Activated CD4-positive, alpha-beta memory T cell treated with anti-CD3 and anti-CD28 coated beads, Interleukin-2, amount 10 ng/mL, durations not matched to agents 7 days and 5 days (primary cell): ENCODE results near the gene MAD1L1. TPM values are rescaled to one million over a fixed set of nuclear protein-coding genes. Genes with fewer than 3 reads are reported as not detected.
"Not testable (repeated sequence)": the region's sequence is repeated elsewhere in the genome, so short reads cannot be mapped to it uniquely, and the experiment has no call there.

Experiments used
- CTCF ChIA-PET: fragments of 350-600 bp; sonication (Branson Sonifier 250); formaldehyde crosslinking; loops from one replicate; lab custom pipeline; 2021; ENCODE audit warnings: antibody characterized with exemption, inconsistent platforms; lab: Charles Lee
- POLR2A ChIA-PET: fragments of 350-600 bp; sonication (Branson Sonifier 250); formaldehyde crosslinking; loops from one replicate; lab custom pipeline; 2021; ENCODE audit warnings: antibody characterized with exemption; lab: Charles Lee
- DNase-seq: peaks from one replicate; pipeline ENCODE4 v3.0.0-alpha.2; 2020
- H3K27ac Mint-ChIP-seq: one replicate; pipeline ENCODE4 v1.8.0; 2021; ENCODE audit warnings: mild to moderate bottlenecking, mixed read lengths
- H3K27me3 Mint-ChIP-seq: one replicate; pipeline ENCODE4 v1.8.0; 2021; ENCODE audit warnings: mixed read lengths
- H3K36me3 Mint-ChIP-seq: one replicate; pipeline ENCODE4 v1.8.0; 2021; ENCODE audit warnings: low read depth, mixed read lengths
- H3K4me1 Mint-ChIP-seq: one replicate; pipeline ENCODE4 v1.8.0; 2021; ENCODE audit warnings: mixed read lengths
- H3K4me3 Mint-ChIP-seq: one replicate; pipeline ENCODE4 v1.8.0; 2021; ENCODE audit warnings: mild to moderate bottlenecking, mixed read lengths
- H3K9me3 Mint-ChIP-seq: one replicate; pipeline ENCODE4 v1.8.0; 2021; ENCODE audit warnings: mixed read lengths
- total RNA-seq, 2 experiments: library from RNA; stranded (reverse); gene quantifications; one replicate each; pipeline ENCODE4 v1.2.3, GENCODE V29; 2021

MAD1L1 gene
- total RNA-seq, 2 experiments from 2014 or later: 120 to 136 TPM

DNA sequence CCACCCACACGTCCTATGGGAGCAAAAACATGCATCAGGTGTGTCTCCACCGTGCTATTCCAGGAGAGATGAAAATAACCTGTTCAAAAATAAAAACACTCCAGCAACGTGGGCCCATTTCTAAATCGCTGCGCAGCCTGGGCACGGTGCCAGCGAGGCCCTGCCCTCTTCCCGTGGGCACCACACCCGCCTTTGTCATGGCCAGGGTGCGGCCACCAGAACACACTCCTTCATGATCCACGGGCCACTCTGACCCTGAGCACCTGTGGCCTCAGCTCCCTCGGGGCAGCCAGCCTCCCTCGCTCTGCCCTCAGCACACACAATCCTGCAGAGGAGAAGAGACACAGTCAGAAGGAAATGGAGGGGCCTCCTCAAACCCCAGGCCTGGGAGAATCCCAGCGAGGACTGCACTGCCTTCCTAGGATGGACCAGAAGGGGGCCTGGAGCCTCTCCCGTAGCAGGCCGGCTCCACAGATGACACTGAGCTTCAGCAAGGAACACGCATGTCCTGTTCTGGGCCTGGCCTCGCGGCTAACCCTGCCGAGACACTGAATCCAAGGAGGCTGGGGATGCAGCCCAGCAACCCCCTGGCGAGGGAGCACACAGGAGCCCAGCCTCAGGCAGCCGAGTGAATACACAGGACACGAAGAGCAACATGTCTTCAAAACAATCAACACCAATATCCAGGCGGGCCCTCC lies 169.0 kb downstream of the MAD1L1 start:
- no peak for DNase-seq
- H3K4me1 Mint-ChIP-seq: peaks cover 12% of the 10 kb centered on the region
- ChIA-PET POLR2A (no interaction called here), CTCF (no interaction called here)
- H3K36me3 Mint-ChIP-seq: peaks cover 13% of the 10 kb centered on the region
- H3K4me3 Mint-ChIP-seq: no peak overlapping the region
- no peak overlapping the region for H3K27ac Mint-ChIP-seq
- peaks cover 14% of the 10 kb centered on the region for H3K9me3 Mint-ChIP-seq
- no peaks in the 10 kb centered on the region for H3K27me3 Mint-ChIP-seq

DNA sequence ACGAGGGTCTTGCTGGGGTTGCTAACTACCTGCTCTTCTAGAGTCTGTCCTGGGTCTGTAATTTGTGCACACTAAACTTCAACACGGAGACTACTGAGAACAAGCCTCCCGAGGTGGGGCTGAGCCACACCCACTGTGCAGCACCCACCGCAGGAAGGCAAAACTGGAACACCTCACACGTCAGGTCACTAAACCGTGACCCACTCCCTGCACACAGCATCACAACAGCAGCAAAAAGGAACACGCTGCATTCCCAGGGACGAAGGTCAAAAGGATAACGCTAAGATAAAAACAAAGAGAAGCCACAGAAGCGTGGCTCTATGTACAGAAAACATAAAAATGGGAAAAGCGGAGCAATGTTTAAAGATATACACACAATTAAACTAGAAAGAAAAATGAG lies 170.1 kb downstream of the MAD1L1 start:
- POLR2A ChIA-PET: interaction anchor here (0.9 kb wide), 1 partner anchor 1429 kb away, joined by 3 read pairs; no protein-coding TSS in a partner anchor
- no peak overlapping the region for H3K4me3 Mint-ChIP-seq
- H3K9me3 Mint-ChIP-seq: peaks cover 14% of the 10 kb centered on the region
- CTCF ChIA-PET: no interaction called here
- H3K27me3 Mint-ChIP-seq: no peaks in the 10 kb centered on the region
- H3K27ac Mint-ChIP-seq: no peak overlapping the region
- peaks cover 12% of the 10 kb centered on the region for H3K4me1 Mint-ChIP-seq
- DNase-seq: no peak
- peaks cover 13% of the 10 kb centered on the region for H3K36me3 Mint-ChIP-seq

GRCh38 chr7:2060701-2061100 lies 172.0 kb downstream of the MAD1L1 start:
- peaks cover 13% of the 10 kb centered on the region for H3K36me3 Mint-ChIP-seq

DNA sequence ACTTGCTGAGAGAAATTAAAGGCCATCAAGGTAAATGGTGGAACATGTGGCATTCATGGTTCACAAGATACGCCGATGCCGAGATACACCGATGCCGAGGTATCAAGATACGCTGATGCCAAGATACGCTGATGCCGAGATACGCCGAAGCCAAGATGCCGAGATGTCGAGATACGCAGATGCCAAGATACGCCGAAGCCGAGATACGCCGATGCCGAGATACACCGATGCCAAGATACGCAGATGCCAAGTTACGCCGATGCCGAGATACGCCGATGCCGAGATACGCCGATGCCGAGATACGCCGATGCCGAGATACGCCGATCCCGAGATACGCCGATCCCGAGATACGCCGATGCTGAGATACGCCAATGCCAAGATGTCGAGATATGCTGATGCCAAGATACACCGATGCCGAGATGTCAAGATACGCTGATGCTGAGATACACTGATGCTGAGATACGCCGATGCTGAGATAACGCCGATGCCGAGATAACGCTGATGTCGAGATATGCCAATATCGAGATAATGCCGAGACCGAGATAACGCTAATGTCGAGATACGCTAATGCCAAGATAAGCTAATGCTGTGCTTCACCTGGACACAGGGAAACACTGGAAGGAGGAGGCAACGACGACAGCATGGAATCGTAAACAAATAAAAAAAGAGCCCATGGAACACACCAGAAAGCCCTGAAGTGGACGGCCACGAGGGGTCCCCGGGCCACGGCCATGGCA lies 172.6 kb downstream of the MAD1L1 start:
- ChIA-PET POLR2A (no interaction called here), CTCF (no interaction called here)
- Mint-ChIP-seq H3K9me3 (peaks cover 14% of the 10 kb centered on the region), H3K27me3 (no peaks in the 10 kb centered on the region), H3K36me3 (peaks cover 13% of the 10 kb centered on the region), H3K27ac (no peak overlapping the region), H3K4me1 (peaks cover 4% of the 10 kb centered on the region), H3K4me3 (no peak overlapping the region)
- no peak for DNase-seq

More at GRCh38 chr7:2060701-2061100, 172.0 kb downstream of the MAD1L1 start:
- DNase-seq: no peak
- ChIA-PET CTCF (no interaction called here), POLR2A (no interaction called here)
- Mint-ChIP-seq H3K4me1 (peaks cover 4% of the 10 kb centered on the region), H3K27ac (no peak overlapping the region), H3K9me3 (peaks cover 14% of the 10 kb centered on the region), H3K4me3 (no peak overlapping the region), H3K27me3 (no peaks in the 10 kb centered on the region)

- peaks cover 14% of the 10 kb centered on the region for H3K9me3 Mint-ChIP-seq
- DNase-seq, H3K4me3 Mint-ChIP-seq, CTCF ChIA-PET, H3K4me1 Mint-ChIP-seq, H3K27ac Mint-ChIP-seq, POLR2A ChIA-PET, H3K27me3 Mint-ChIP-seq: not testable (repeated sequence)
- peaks cover 13% of the 10 kb centered on the region for H3K36me3 Mint-ChIP-seq
Observed at GRCh38 chr7:2058246-2058645, 174.5 kb downstream of the MAD1L1 start.

DNA sequence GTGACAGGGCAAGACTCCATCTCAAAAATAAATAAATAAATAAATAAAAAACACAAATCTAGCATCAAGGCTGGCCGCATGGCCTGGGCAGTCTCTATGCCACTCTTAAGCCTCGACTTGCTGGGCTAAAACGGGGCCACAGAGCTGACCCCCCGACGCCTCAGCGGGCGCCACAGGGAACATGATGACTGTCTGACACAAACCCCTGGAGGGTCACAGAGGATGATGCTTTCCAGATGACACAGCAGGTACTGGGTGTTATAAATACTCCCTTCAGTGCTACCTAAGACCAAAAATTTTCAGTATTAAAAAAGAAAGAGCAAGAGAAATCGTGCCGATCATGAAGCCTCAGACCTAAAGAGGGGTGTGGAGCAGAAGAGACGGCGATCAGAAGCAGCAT lies 176.8 kb downstream of the MAD1L1 start:
- Mint-ChIP-seq H3K36me3 (peaks cover 13% of the 10 kb centered on the region), H3K27ac (no peak overlapping the region), H3K27me3 (no peaks in the 10 kb centered on the region), H3K9me3 (peaks cover 14% of the 10 kb centered on the region), H3K4me1 (no peaks in the 10 kb centered on the region), H3K4me3 (no peak overlapping the region)
- no peak for DNase-seq
- CTCF ChIA-PET: no interaction called here
- POLR2A ChIA-PET: interaction anchor here (0.6 kb wide), 1 partner anchor 176 kb away, joined by 3 read pairs; no protein-coding TSS in a partner anchor

DNA sequence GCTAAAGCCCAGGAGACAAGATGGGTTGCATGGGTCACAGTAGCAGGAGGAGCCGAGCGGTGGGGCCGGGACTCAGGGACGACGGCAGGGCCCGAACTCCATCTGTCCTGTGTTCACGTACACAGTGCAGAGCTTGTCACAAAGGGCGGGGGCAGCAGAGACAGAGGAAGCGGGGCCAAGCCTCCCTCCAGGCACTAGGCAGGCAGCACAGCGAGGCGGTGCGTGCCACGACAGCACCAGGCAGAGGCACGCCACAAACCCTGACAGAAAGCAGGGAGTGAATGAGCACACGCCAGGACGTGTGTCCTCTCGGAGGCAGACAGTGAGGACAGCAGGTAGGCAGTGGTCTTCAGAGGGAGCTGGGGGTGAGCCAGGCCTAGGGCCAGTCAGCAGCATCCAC lies 177.8 kb downstream of the MAD1L1 start:
- Mint-ChIP-seq H3K27me3 (no peaks in the 10 kb centered on the region), H3K4me3 (no peak overlapping the region), H3K36me3 (peaks cover 5% of the 10 kb centered on the region), H3K9me3 (peaks cover 5% of the 10 kb centered on the region), H3K4me1 (no peaks in the 10 kb centered on the region), H3K27ac (no peak overlapping the region)
- POLR2A ChIA-PET: no interaction called here
- CTCF ChIA-PET: no interaction called here
- no peak for DNase-seq

DNA sequence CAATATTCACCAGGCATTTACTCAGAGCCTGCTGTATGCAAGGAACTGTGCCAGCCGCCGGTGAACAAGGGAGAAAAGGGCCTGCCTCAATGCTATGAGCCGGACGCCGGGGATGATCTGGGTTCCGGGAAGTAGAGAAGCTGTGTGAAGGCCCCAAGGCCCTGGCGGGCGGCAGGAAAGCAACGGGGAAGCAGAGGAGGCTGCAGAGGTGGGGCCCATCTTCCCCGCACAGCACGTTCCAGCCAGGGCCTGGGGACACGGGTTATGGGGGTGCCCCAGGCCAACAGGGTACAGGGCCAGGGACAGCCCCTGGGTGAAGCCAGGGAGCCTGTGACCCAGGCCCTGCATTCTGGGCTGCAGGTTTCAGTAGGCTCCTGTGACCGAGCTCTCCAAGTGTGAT lies 179.3 kb downstream of the MAD1L1 start:
- no peaks in the 10 kb centered on the region for H3K4me1 Mint-ChIP-seq
- H3K36me3 Mint-ChIP-seq: no peaks in the 10 kb centered on the region
- H3K27me3 Mint-ChIP-seq: no peaks in the 10 kb centered on the region
- no peak overlapping the region for H3K4me3 Mint-ChIP-seq
- ChIA-PET CTCF (no interaction called here), POLR2A (no interaction called here)
- H3K9me3 Mint-ChIP-seq: no peaks in the 10 kb centered on the region
- no peak for DNase-seq
- no peak overlapping the region for H3K27ac Mint-ChIP-seq

DNA sequence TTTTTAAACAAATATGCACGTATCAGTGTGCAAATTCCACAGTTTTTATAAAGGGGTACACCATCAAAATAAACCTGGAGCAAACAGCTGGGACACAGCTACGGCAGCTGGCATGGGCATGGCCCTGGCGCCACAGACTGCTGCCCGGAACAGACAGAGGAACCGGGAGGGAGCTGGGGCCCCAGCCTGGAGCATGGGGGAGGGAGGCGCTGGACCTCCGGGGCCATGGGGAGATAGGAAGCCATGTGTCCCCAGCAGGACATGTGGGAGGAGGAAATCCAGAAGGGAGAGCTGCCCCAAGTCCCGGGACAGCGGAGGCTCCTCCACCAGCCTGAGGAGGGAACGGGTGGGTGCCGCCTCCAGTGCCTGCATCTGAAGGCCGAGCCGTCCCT lies 180.1 kb downstream of the MAD1L1 start:
- Mint-ChIP-seq H3K4me1 (no peaks in the 10 kb centered on the region), H3K27me3 (no peaks in the 10 kb centered on the region), H3K9me3 (no peaks in the 10 kb centered on the region), H3K4me3 (no peak overlapping the region), H3K27ac (no peak overlapping the region), H3K36me3 (no peaks in the 10 kb centered on the region)
- ChIA-PET CTCF (no interaction called here), POLR2A (no interaction called here)
- DNase-seq: no peak

DNA sequence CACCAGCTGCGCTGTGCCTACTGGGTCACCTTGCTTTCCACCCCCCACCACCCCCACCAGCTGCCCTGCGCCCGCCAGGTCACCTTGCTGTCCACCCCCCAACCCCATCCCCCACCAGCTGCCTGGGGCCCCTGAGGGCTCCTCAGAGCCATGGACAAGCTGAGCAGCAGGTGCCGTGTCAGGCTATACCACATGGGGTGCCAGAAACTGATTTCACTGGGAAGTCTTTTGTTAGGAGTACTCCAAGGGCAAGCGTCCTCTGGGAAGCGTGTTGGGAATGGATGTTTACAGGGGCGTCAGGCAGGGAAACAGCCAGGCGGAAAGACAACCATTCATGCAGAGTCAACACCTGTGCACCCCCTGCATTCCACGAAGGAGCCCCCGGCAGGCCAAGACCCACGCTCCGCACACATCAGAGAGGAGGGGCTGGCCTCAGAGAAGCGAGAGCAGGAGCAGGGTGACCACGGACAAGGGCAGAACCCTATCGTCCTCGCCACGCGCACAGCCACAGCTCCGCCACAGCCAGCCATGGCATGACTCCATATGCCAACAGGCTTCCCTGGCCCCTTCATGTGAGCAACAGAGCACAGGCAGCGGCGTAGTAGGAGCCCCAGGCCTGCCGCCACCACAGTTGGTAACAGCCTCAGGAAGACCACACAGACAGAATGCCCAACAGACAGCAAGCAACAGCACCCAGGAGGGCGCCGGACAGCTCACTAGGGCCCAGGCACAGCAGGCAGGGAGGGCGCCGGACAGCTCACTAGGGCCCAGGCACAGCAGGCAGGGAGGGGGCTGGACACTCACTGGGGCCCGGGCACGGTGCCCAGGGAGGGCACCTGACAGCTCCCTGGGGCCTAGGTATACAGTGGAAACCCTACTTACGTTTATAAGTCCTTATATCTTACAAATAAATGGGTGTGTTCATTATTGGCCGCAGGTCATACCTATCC lies 180.8 kb downstream of the MAD1L1 start:
- CTCF ChIA-PET: no interaction called here

DNA sequence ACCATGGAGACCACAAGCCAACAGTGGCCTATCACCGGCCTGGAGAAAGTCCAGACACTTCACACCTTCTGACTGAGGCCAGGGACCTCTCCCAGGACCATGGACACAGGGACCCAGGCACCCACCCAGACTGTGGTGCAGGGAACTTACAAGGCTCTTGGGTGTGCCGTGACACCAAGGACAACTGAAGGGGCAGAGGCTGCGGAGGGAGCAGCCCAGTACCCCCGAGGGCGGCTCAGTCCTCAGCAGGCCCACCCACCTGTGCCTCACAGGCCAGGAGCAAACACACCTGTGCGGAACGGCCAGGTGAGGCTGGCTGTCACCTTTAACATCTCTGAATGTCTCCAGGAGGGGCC lies 182.3 kb downstream of the MAD1L1 start:
- POLR2A ChIA-PET: interaction anchor here (1.1 kb wide), 1 partner anchor 9 kb away, joined by 3 read pairs; no protein-coding TSS in a partner anchor
- no peak for DNase-seq

More for the DNA sequence above, 180.8 kb downstream of the MAD1L1 start:
- Mint-ChIP-seq H3K27ac (no peak overlapping the region), H3K4me1 (no peaks in the 10 kb centered on the region), H3K9me3 (no peaks in the 10 kb centered on the region), H3K36me3 (no peaks in the 10 kb centered on the region), H3K4me3 (no peak overlapping the region), H3K27me3 (no peaks in the 10 kb centered on the region)
- no peak for DNase-seq
- POLR2A ChIA-PET: no interaction called here

DNA sequence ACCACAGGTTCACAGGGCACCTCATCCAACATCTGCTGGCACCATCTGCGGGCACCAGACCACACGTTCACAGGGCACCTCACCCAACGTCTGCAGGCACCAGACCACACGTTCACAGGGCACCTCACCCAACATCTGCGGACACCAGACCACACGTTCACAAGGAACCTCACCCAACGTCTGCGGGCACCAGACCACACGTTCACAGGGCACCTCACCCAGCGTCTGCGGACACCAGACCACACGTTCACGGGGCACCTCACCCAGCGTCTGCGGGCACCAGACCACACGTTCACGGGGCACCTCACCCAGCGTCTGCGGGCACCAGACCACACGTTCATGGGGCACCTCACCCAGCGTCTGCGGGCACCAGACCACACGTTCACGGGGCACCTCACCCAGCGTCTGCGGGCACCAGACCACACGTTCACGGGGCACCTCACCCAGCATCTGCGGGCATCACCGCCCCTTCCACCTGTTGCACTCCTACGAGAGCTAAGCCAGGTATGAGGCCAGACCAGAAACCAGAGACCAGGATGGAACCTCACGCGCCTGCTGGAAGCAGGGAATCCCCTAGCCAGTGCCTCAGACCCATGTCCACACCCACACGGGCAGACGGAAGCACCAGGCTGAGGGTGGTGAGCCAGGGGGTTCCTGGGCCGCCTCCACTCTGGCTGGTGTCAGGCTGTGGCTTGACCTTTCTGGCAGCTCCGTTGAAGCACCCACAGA lies 182.8 kb downstream of the MAD1L1 start:
- Mint-ChIP-seq H3K9me3 (no peaks in the 10 kb centered on the region), H3K27ac (no peak overlapping the region), H3K4me1 (no peaks in the 10 kb centered on the region), H3K27me3 (no peaks in the 10 kb centered on the region), H3K4me3 (no peak overlapping the region), H3K36me3 (no peaks in the 10 kb centered on the region)
- DNase-seq: no peak
- ChIA-PET CTCF (no interaction called here), POLR2A (interaction anchor here (1.1 kb wide), 1 partner anchor 9 kb away, joined by 3 read pairs; no protein-coding TSS in a partner anchor)

More for the DNA sequence above, 182.3 kb downstream of the MAD1L1 start:
- H3K27me3 Mint-ChIP-seq: no peaks in the 10 kb centered on the region
- H3K27ac Mint-ChIP-seq: no peak overlapping the region
- no peak overlapping the region for H3K4me3 Mint-ChIP-seq
- no peaks in the 10 kb centered on the region for H3K9me3 Mint-ChIP-seq
- H3K36me3 Mint-ChIP-seq: no peaks in the 10 kb centered on the region
- CTCF ChIA-PET: no interaction called here
- no peaks in the 10 kb centered on the region for H3K4me1 Mint-ChIP-seq
